HEK293 (cell line): ENCODE measurements around the gene CLCN7.

Experiments
- CTCF ChIP-seq: fragments of 450-650 bp; formaldehyde crosslinking; IDR thresholded peaks from 2 replicates; pipeline ENCODE4 v1.5.1; 2016; ENCODE audit warnings: missing biosample characterization, missing genetic modification characterization
- ZBTB10 ChIP-seq: fragments of 450-650 bp; formaldehyde crosslinking; IDR thresholded peaks from 2 replicates; pipeline ENCODE4 v1.5.1; 2016; ENCODE audit warnings: missing biosample characterization, missing genetic modification characterization
- ZNF10 ChIP-seq: fragments of 450-650 bp; formaldehyde crosslinking; IDR thresholded peaks from 2 replicates; pipeline ENCODE4 v1.5.1; 2017; ENCODE audit warnings: missing biosample characterization, missing genetic modification characterization
- ZNF175 ChIP-seq: fragments of 450-650 bp; formaldehyde crosslinking; IDR thresholded peaks from 2 replicates; pipeline ENCODE4 v1.5.1; 2016; ENCODE audit warnings: missing biosample characterization, missing genetic modification characterization
- ZNF221 ChIP-seq: fragments of 450-650 bp; formaldehyde crosslinking; IDR thresholded peaks from 2 replicates; pipeline ENCODE4 v1.5.1; 2017; ENCODE audit warnings: missing biosample characterization, missing genetic modification characterization, borderline replicate concordance
- ZNF274 ChIP-seq, 2 experiments: fragments of 200-500 bp in 1 of 2; fragments of 450-650 bp in 1 of 2; sonication (Bioruptor generic) in 1 of 2; formaldehyde crosslinking in 1 of 2; IDR thresholded peaks; 2 replicates each; pipeline versions ENCODE4 v1.5.1 to v1.6.1; 2014 to 2016; ENCODE audit warnings: borderline replicate concordance in 1 of 2, inconsistent platforms in 1 of 2, low read length in 1 of 2, missing biosample characterization in 1 of 2, missing genetic modification characterization in 1 of 2
- ZNF624 ChIP-seq: fragments of 450-650 bp; formaldehyde crosslinking; IDR thresholded peaks from 2 replicates; pipeline ENCODE4 v1.5.1; 2017; ENCODE audit warnings: missing biosample characterization, missing genetic modification characterization
- ZNF654 ChIP-seq: fragments of 450-650 bp; formaldehyde crosslinking; IDR thresholded peaks from 2 replicates; pipeline ENCODE4 v1.5.1; 2016; ENCODE audit warnings: low read depth, missing biosample characterization, missing genetic modification characterization
- ZNF830 ChIP-seq: fragments of 450-650 bp; IDR thresholded peaks from 2 replicates; pipeline ENCODE4 v1.5.0; 2018; ENCODE audit warnings: missing biosample characterization, missing genetic modification characterization, low read depth, mild to moderate bottlenecking, moderate library complexity
- ZSCAN16 ChIP-seq: fragments of 450-650 bp; formaldehyde crosslinking; IDR thresholded peaks from 2 replicates; pipeline ENCODE4 v1.5.1; 2016; ENCODE audit warnings: missing biosample characterization, missing genetic modification characterization

- TF ChIP-seq ZNF10 (tag by site-specific recombination) (no peak), ZNF274 (IDR thresholded peaks at IDR 0.05; ENCODE audit: low read length) (no peak), ZNF274 (tag by site-specific recombination; IDR thresholded peaks at IDR 0.05; ENCODE audit: borderline replicate concordance) (no peak), ZBTB10 (tag by site-specific recombination) (no peak), ZNF830 (no peak), CTCF (tag by site-specific recombination) (no peak), ZNF624 (tag by site-specific recombination) (no peak), ZSCAN16 (tag by site-specific recombination) (no peak), ZNF175 (no peak), ZNF221 (tag by site-specific recombination) (no peak), ZNF654 (no peak)
Measured at GRCh38 chr16:1433263-1433560, 41.6 kb downstream of the CLCN7 start.
